Middle frontal gyrus (tissue), 1 donor: Measurements from ENCODE around the gene GALR2.
A peak's percentile ranks its signal among the peaks of the same experiment; 100 is the strongest.
"Not testable (repeated sequence)": the region's sequence is repeated elsewhere in the genome, so short reads cannot be mapped to it uniquely, and the experiment has no call there.

ENCODE experiments used
- DNase-seq: peaks from one replicate; pipeline ENCODE4 v3.0.0-alpha.2; 2015; ENCODE audit warnings: low spot score; ENCODE audit errors: extremely low spot score

Gene GALR2

GRCh38 chr17:76050538-76051467, 23.8 kb upstream of the GALR2 start:
- no peak for DNase-seq

- no peak for DNase-seq
Observed at GRCh38 chr17:76051561-76051960, 23.0 kb upstream of the GALR2 start.

GRCh38 chr17:76053246-76054111, 21.1 kb upstream of the GALR2 start:
- no peak for DNase-seq

GRCh38 chr17:76054112-76054476, 20.5 kb upstream of the GALR2 start:
- no peak for DNase-seq

GRCh38 chr17:76056882-76057281, 17.7 kb upstream of the GALR2 start:
- no peak for DNase-seq

- DNase-seq = not testable (repeated sequence)
Observed at GRCh38 chr17:76058264-76058663, 16.3 kb upstream of the GALR2 start.

- peak; percentile 27 for DNase-seq
Observed at GRCh38 chr17:76063875-76064546, 10.6 kb upstream of the GALR2 start.

GRCh38 chr17:76065775-76066174, 8.8 kb upstream of the GALR2 start:
- DNase-seq = no peak

- DNase-seq = no peak
Observed at GRCh38 chr17:76071531-76072147, 2.9 kb upstream of the GALR2 start.

GRCh38 chr17:76072148-76072858, 2.3 kb upstream of the GALR2 start, which contains the start of gene SRP68:
Gene SRP68, minus strand, starts transcription at chr17:76072517. Its CDS starts 26 bp downstream, at chr17:76072491.
- peak; percentile 92 for DNase-seq

GRCh38 chr17:76075364-76076145, 974 bp downstream of the GALR2 start:
- DNase-seq = no peak

- DNase-seq = no peak
Observed at GRCh38 chr17:76076146-76076764, 1.7 kb downstream of the GALR2 start.

- no peak for DNase-seq
Observed at GRCh38 chr17:76076765-76077583, 2.4 kb downstream of the GALR2 start.

GRCh38 chr17:76077584-76078110, 3.1 kb downstream of the GALR2 start:
- no peak for DNase-seq

- DNase-seq = not testable (repeated sequence)
Observed at GRCh38 chr17:76078370-76078769, 3.8 kb downstream of the GALR2 start.

GRCh38 chr17:76078860-76079534, 4.4 kb downstream of the GALR2 start, which contains the start of gene ZACN:
Gene ZACN, plus strand, starts transcription at chr17:76079182. Its CDS starts 83 bp downstream, at chr17:76079265.
- DNase-seq = no peak

- no peak for DNase-seq
Observed at GRCh38 chr17:76079535-76079955, 5.0 kb downstream of the GALR2 start.
